CD4-positive, CD25-positive, alpha-beta regulatory T cell (primary cell): ENCODE results near the gene CDK13. TPM values are rescaled to one million over a fixed set of nuclear protein-coding genes. Genes with fewer than 3 reads are reported as not detected.
A peak's percentile ranks its signal among the peaks of the same experiment; 100 is the strongest.
"Not testable (repeated sequence)": the region's sequence is repeated elsewhere in the genome, so short reads cannot be mapped to it uniquely, and the experiment has no call there.

Experiments
- ATAC-seq, 2 donors: fragments of 150-1000 bp; cut with Tn5 transposase; one replicate each; pipeline ENCODE4 v1.10.0; 2021; ENCODE audit warnings: low read depth in 2 of 2, moderate number of reproducible peaks in 2 of 2, moderate library complexity in 1 of 2
- DNase-seq, 3 donors: peaks; one replicate each; pipeline versions ENCODE4 v3.0.0 to v3.0.0-alpha.2; 2012 to 2022; ENCODE audit warnings: mixed read lengths in 1 of 3
- H3K27ac ChIP-seq: one replicate; pipeline ENCODE4 v1.7.0; 2013; ENCODE audit warnings: mild to moderate bottlenecking, low read length; ENCODE audit not compliant: insufficient read depth, poor library complexity, severe bottlenecking
- H3K27me3 ChIP-seq: one replicate; pipeline ENCODE4 v1.7.0; 2013; ENCODE audit warnings: low read length; ENCODE audit not compliant: control insufficient read depth, insufficient read depth
- H3K36me3 ChIP-seq: one replicate; pipeline ENCODE4 v1.7.0; 2013; ENCODE audit warnings: mild to moderate bottlenecking, low read length, moderate library complexity; ENCODE audit not compliant: control insufficient read depth, insufficient read depth
- H3K4me1 ChIP-seq: 2 replicates; pipeline ENCODE4 v1.7.0; 2013; ENCODE audit warnings: mild to moderate bottlenecking, low read length; ENCODE audit not compliant: insufficient read depth, control insufficient read depth, poor library complexity, severe bottlenecking
- H3K4me3 ChIP-seq: one replicate; pipeline ENCODE4 v1.7.0; 2013; ENCODE audit warnings: low read depth, mild to moderate bottlenecking, low read length, moderate library complexity
- H3K9me3 ChIP-seq, 2 experiments: 1 replicate in 1 of 2; 2 replicates in 1 of 2; pipeline ENCODE4 v1.7.0; 2013; ENCODE audit warnings: low read length in 2 of 2, mild to moderate bottlenecking in 1 of 2, moderate library complexity in 1 of 2; ENCODE audit not compliant: control insufficient read depth in 2 of 2
- H3K27ac Mint-ChIP-seq, 3 donors: one replicate each; pipeline ENCODE4 v1.8.0; 2020 to 2022; ENCODE audit warnings: mild to moderate bottlenecking in 3 of 3, mixed read lengths in 3 of 3, moderate library complexity in 2 of 3
- H3K27me3 Mint-ChIP-seq: one replicate; pipeline ENCODE4 v1.8.0; 2022; ENCODE audit warnings: mild to moderate bottlenecking, mixed read lengths
- H3K36me3 Mint-ChIP-seq: one replicate; pipeline ENCODE4 v1.8.0; 2020; ENCODE audit warnings: mixed read lengths
- H3K4me1 Mint-ChIP-seq, 4 donors: one replicate each; pipeline ENCODE4 v1.8.0; 2020 to 2022; ENCODE audit warnings: mixed read lengths in 4 of 4, mild to moderate bottlenecking in 1 of 4
- H3K4me3 Mint-ChIP-seq, 4 donors: one replicate each; pipeline ENCODE4 v1.8.0; 2020 to 2022; ENCODE audit warnings: mild to moderate bottlenecking in 4 of 4, mixed read lengths in 4 of 4, moderate library complexity in 3 of 4
- H3K9me3 Mint-ChIP-seq, 7 donors: one replicate each; pipeline ENCODE4 v1.8.0; 2020 to 2022; ENCODE audit warnings: mixed read lengths in 7 of 7, mild to moderate bottlenecking in 3 of 7, moderate library complexity in 2 of 7
- polyA plus RNA-seq, 4 donors: library from polyadenylated mRNA; unstranded; fragments of 300-500 nt; fragmentation: Illumina TruSeq; gene quantifications; one replicate each; pipeline ENCODE4 v1.2.3, GENCODE V29; 2021
- total RNA-seq: library from RNA; stranded (reverse); gene quantifications from one replicate; pipeline ENCODE4 v1.2.3, GENCODE V29; 2022

The CDK13 gene
- total and polyA plus RNA-seq, 5 donors from 2014 or later: 23.7 to 124 (median 33.9) TPM

DNA sequence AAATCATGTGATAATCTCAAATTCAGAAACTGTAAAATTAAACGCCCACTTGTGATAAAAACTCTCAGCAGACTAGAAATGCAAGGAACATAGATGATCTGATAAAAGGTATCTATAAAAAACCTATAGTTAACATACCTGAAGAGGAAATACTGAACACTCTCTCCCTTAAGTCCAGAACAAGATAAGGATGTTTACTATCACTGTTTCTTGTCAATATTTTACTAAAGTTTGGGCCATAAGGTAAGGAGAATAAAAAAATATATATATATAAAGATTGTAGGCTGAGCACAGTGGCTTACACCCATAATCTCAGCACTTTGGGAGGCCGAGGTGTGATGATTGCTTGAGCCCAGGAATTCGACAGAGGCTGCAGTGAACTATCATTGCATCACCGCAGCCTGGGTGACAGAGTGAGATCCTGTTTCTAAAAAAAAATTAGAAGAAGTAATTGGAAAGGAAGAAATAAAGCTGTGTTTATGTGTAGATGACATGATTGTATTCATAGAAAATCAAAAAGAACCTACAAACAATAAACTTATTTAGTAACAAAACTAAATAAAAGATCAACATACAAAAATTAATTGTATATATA is 155.9 kb downstream of the CDK13 start:
- ATAC-seq (no peak), DNase-seq (no peak)
- Histone ChIP-seq H3K4me1 (no peaks in the 10 kb centered on the region), H3K36me3 (no peaks in the 10 kb centered on the region), H3K27ac (no peak overlapping the region), H3K27me3 (no peaks in the 10 kb centered on the region), H3K4me3 (no peak overlapping the region), H3K9me3 (no peaks in the 10 kb centered on the region)
- Mint-ChIP-seq H3K27ac (no peak overlapping the region), H3K27me3 (no peaks in the 10 kb centered on the region), H3K9me3 (no peaks in the 10 kb centered on the region), H3K4me3 (no peak overlapping the region), H3K4me1 (peaks cover 0 to 4% (median 0%) of the 10 kb centered on the region in 4 donors), H3K36me3 (peaks cover 3% of the 10 kb centered on the region)

DNA sequence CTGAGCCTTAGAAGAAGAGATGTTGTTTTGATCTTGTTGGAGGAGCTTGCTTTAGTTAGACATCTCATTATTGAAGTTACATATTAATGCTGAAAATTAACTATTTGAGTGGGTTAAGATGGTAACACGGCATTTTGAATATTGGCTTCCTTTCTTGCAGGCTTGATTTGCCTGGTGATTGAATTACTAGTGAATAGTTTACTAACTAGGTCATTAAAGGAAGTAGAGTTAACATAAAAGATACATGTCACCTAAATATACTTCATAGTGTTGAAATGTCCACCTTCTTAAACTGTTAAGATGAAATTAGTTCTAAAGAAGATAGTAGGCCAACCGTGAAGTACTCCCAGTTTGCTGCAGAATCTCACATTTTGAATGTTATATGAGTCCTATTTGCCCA is 165.9 kb downstream of the CDK13 start:
- H3K4me3 Mint-ChIP-seq: no peak overlapping the region
- no peak for DNase-seq
- no peaks in the 10 kb centered on the region for H3K27me3 ChIP-seq

GRCh38 chr7:40117199-40117598 is 167.1 kb downstream of the CDK13 start:
- H3K27me3 Mint-ChIP-seq, H3K36me3 Mint-ChIP-seq: not testable (repeated sequence)

More for the DNA sequence above, 165.9 kb downstream of the CDK13 start:
- H3K36me3 Mint-ChIP-seq: no peaks in the 10 kb centered on the region
- no peak for ATAC-seq
- peaks cover 0 to 2% (median 0%) of the 10 kb centered on the region in 4 donors for H3K4me1 Mint-ChIP-seq
- H3K4me3 ChIP-seq: no peak overlapping the region
- H3K27ac ChIP-seq: no peak overlapping the region
- H3K9me3 Mint-ChIP-seq: no peaks in the 10 kb centered on the region
- H3K4me1 ChIP-seq: no peaks in the 10 kb centered on the region
- H3K36me3 ChIP-seq: no peaks in the 10 kb centered on the region
- no peak overlapping the region for H3K27ac Mint-ChIP-seq
- H3K27me3 Mint-ChIP-seq: no peaks in the 10 kb centered on the region
- H3K9me3 ChIP-seq: no peaks in the 10 kb centered on the region

GRCh38 chr7:40118201-40118600 is 168.1 kb downstream of the CDK13 start:
- H3K9me3 Mint-ChIP-seq, H3K27ac ChIP-seq, H3K4me3 ChIP-seq, H3K4me1 ChIP-seq, ATAC-seq, H3K36me3 ChIP-seq, DNase-seq, H3K27me3 Mint-ChIP-seq, H3K27me3 ChIP-seq, H3K9me3 ChIP-seq, H3K27ac Mint-ChIP-seq, H3K36me3 Mint-ChIP-seq, H3K4me1 Mint-ChIP-seq, H3K4me3 Mint-ChIP-seq: not testable (repeated sequence)

More at GRCh38 chr7:40117199-40117598, 167.1 kb downstream of the CDK13 start:
- not testable (repeated sequence) for H3K4me1 Mint-ChIP-seq, H3K36me3 ChIP-seq, H3K4me1 ChIP-seq, DNase-seq, H3K27me3 ChIP-seq, H3K9me3 Mint-ChIP-seq, ATAC-seq, H3K9me3 ChIP-seq, H3K27ac ChIP-seq, H3K4me3 Mint-ChIP-seq, H3K4me3 ChIP-seq
- H3K27ac Mint-ChIP-seq: peak overlapping the region in 1 of 3 donors; percentile 50

DNA sequence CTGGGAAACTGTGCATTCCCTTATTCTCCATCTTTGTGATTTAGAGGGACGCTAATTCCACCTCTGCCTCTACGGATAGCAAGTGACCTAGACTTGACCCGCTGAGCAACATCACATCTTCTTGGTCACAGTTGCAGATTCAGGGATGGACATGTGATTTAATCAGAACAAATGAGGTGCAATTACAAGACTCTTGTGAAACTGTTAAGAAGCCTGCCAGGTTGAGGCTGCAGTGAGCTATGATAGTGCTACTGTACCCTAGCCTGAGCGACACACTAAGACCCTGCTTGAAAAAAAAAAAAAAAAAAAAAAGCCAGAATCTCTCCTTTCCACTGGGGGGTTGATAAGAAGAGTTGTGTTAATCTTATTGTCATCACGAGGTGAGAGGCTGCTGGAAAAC is 170.0 kb downstream of the CDK13 start:
- Mint-ChIP-seq H3K4me3 (no peak overlapping the region), H3K36me3 (no peaks in the 10 kb centered on the region), H3K4me1 (peaks cover 0 to 8% (median 1%) of the 10 kb centered on the region in 4 donors), H3K9me3 (no peaks in the 10 kb centered on the region), H3K27ac (no peak overlapping the region), H3K27me3 (no peaks in the 10 kb centered on the region)
- Histone ChIP-seq H3K4me3 (no peak overlapping the region), H3K27me3 (no peaks in the 10 kb centered on the region), H3K36me3 (no peaks in the 10 kb centered on the region), H3K4me1 (no peaks in the 10 kb centered on the region), H3K9me3 (no peaks in the 10 kb centered on the region), H3K27ac (no peak overlapping the region)
- ATAC-seq: no peak
- no peak for DNase-seq

- not testable (repeated sequence) for H3K4me3 ChIP-seq, ATAC-seq, H3K4me1 ChIP-seq, H3K36me3 ChIP-seq, DNase-seq, H3K27me3 ChIP-seq, H3K9me3 Mint-ChIP-seq, H3K27ac ChIP-seq, H3K4me3 Mint-ChIP-seq, H3K4me1 Mint-ChIP-seq, H3K36me3 Mint-ChIP-seq, H3K27ac Mint-ChIP-seq, H3K27me3 Mint-ChIP-seq, H3K9me3 ChIP-seq
Measured at GRCh38 chr7:40122100-40122939, 172.3 kb downstream of the CDK13 start.

DNA sequence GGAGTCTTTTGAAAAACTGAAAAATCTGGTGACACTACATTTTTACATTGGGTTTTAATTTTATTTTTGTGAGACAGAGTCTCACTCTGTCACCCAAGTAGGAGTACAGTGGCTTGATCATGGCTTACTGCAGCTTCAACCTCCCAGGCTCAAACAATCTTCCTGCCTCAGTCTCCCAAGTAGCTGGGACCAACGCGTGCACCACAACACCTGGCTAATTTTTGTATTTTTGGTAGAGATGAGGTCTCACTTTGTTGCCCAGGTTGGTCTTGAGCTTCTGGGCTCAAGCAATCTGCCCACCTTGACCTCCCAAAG is 172.8 kb downstream of the CDK13 start:
- Histone ChIP-seq H3K9me3 (no peaks in the 10 kb centered on the region), H3K4me1 (no peaks in the 10 kb centered on the region), H3K27ac (no peak overlapping the region), H3K36me3 (no peaks in the 10 kb centered on the region), H3K27me3 (no peaks in the 10 kb centered on the region), H3K4me3 (no peak overlapping the region)
- Mint-ChIP-seq H3K27ac (no peak overlapping the region), H3K36me3 (peaks cover 2% of the 10 kb centered on the region), H3K9me3 (no peaks in the 10 kb centered on the region), H3K27me3 (no peaks in the 10 kb centered on the region), H3K4me3 (no peak overlapping the region), H3K4me1 (peaks cover 0 to 9% (median 4%) of the 10 kb centered on the region in 4 donors)
- DNase-seq: no peak
- no peak for ATAC-seq
